D721Med (cell line): ENCODE data around the gene POLE.

Experiments used
- DNase-seq: peaks from one replicate; pipeline ENCODE4 v3.0.0; 2011; ENCODE audit warnings: low spot score; ENCODE audit not compliant: insufficient read length
- FAIRE-seq: peaks from 2 replicates; lab custom pipeline; 2011; peaks lifted over from hg19 to GRCh38; lab: Jason Lieb, UNC
- CTCF ChIP-seq: IDR thresholded peaks from 2 replicates; pipeline ENCODE4 v1.5.1; 2012; ENCODE audit warnings: mild to moderate bottlenecking, control low read depth; ENCODE audit not compliant: insufficient read depth; ENCODE audit errors: missing control alignments

POLE gene

GRCh38 chr12:132622437-132623071, 64.6 kb downstream of the POLE start:
- no peak for TF ChIP-seq CTCF
- FAIRE-seq (no peak), DNase-seq (no peak)

GRCh38 chr12:132621657-132622435, 65.3 kb downstream of the POLE start:
- DNase-seq (no peak), FAIRE-seq (no peak)
- TF ChIP-seq CTCF, result no peak

- no peak for TF ChIP-seq CTCF
- no peak for FAIRE-seq
- no peak for DNase-seq
Measured at GRCh38 chr12:132620899-132621656, 66.1 kb downstream of the POLE start.

DNA sequence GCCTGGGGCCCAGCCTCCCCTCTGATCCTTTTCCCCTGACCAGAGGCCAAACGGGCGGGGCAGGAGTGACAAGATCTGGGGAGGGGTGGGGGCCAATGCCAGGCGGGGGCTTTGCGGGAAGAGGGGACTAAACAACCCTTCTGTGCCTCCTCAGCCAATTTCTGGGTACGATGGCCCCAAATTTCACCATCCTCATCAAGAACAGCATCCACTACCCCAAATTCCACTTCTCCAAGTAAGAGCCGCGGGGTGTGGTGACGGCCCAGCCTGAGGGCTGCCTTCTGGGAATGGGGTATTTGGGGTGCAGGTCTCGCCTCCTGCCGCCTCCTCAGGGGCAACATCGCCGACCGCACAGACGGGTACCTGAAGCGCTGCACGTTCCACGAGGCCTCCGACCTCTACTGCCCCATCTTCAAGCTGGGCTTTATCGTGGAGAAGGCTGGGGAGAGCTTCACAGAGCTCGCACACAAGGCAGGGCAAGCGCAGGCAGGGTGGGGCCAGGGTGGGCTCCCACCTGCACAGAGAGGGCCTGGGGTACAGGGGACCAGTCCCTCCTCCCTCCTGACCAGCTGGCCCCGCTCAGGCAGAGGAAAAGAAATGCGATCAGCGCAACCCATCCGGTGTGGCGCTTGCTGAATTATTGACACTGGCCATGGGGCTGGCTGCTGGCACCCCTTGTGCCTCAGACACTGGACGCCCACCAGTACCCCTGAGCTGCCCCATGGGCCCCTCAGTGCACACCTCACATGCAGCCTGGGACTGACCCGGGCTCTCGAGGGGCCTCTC, 66.8 kb downstream of the POLE start:
- FAIRE-seq (no peak), DNase-seq (no peak)
- no peak for TF ChIP-seq CTCF

DNA sequence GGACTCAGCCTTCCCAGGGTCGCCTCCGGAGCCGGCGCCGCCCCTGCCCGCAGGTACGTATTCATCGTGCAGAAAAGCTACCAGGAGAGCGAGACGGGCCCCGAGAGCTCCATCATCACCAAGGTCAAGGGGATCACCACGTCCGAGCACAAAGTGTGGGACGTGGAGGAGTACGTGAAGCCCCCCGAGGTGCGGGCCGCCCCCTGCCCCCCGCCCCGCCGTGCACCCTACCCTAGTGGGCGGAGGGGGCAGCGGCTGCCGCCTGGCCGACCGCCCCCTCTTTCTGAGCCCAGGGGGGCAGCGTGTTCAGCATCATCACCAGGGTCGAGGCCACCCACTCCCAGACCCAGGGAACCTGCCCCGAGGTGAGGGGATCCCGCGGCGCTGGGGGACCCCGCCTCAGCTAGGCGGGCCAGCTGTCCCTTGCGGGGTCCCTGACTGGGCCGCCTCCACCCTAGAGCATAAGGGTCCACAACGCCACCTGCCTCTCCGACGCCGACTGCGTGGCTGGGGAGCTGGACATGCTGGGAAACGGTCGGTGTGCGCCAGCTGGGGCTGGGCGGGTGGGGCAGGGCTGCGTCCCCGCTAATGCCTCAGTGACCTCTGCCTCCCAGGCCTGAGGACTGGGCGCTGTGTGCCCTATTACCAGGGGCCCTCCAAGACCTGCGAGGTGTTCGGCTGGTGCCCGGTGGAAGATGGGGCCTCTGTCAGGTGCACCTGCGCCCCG, 67.6 kb downstream of the POLE start:
- no peak for DNase-seq
- FAIRE-seq, result no peak
- TF ChIP-seq CTCF, result no peak

- no peak for FAIRE-seq
Measured at GRCh38 chr12:132619071-132619385, 68.1 kb downstream of the POLE start.

More at GRCh38 chr12:132619071-132619385, 68.1 kb downstream of the POLE start:
- TF ChIP-seq CTCF, result no peak
- DNase-seq, result no peak
